ENCODE measurements around the gene THBD. TPM values are rescaled to one million over a fixed set of nuclear protein-coding genes. Genes with fewer than 3 reads are reported as not detected.

The THBD gene
- total RNA-seq, 1 donor from 2014 or later: 11.8 TPM

GRCh38 chr20:23085436-23086055, 36.1 kb upstream of the THBD start:
- ATAC-seq (ENCODE audit: poor library complexity): no peak
- peak; percentile 51 for DNase-seq
- intact Hi-C loops (cut with DNase I): no loop called here

- ATAC-seq (ENCODE audit: poor library complexity) (peak; percentile 10), DNase-seq (peak; percentile 55)
- intact Hi-C loops (cut with DNase I): no loop called here
Observed at GRCh38 chr20:23084845-23085365, 35.4 kb upstream of the THBD start.

GRCh38 chr20:23084282-23084844, 34.9 kb upstream of the THBD start:
- DNase-seq: no peak
- no peak for ATAC-seq (ENCODE audit: poor library complexity)
- intact Hi-C loops (cut with DNase I): no loop called here

- ATAC-seq (ENCODE audit: poor library complexity) (no peak), DNase-seq (no peak)
- intact Hi-C loops (cut with DNase I): no loop called here
Observed at GRCh38 chr20:23083553-23084220, 34.2 kb upstream of the THBD start.

- intact Hi-C loops (cut with DNase I): no loop called here
- DNase-seq (peak; percentile 60), ATAC-seq (ENCODE audit: poor library complexity) (peak; percentile 28)
Observed at GRCh38 chr20:23082846-23083552, 33.5 kb upstream of the THBD start.

GRCh38 chr20:23081263-23081819, 31.9 kb upstream of the THBD start:
- ATAC-seq (ENCODE audit: poor library complexity): no peak
- intact Hi-C loops (cut with DNase I): no loop called here
- DNase-seq: no peak

GRCh38 chr20:23080521-23080920, 31.0 kb upstream of the THBD start:
- intact Hi-C loops (cut with DNase I): no loop called here
- ATAC-seq (ENCODE audit: poor library complexity) (no peak), DNase-seq (no peak)

GRCh38 chr20:23079926-23080325, 30.5 kb upstream of the THBD start:
- no peak for ATAC-seq (ENCODE audit: poor library complexity)
- no peak for DNase-seq
- intact Hi-C loops (cut with DNase I): no loop called here

GRCh38 chr20:23079016-23079351, 29.5 kb upstream of the THBD start:
- intact Hi-C loops (cut with DNase I): no loop called here
- DNase-seq: no peak
- no peak for ATAC-seq (ENCODE audit: poor library complexity)

GRCh38 chr20:23078351-23079015, 29.0 kb upstream of the THBD start:
- intact Hi-C loops (cut with DNase I): no loop called here
- ATAC-seq (ENCODE audit: poor library complexity) (peak; percentile 47), DNase-seq (no peak)

GRCh38 chr20:23077277-23077676, 27.8 kb upstream of the THBD start:
- DNase-seq: no peak
- intact Hi-C loops (cut with DNase I): no loop called here
- no peak for ATAC-seq (ENCODE audit: poor library complexity)

- no peak for ATAC-seq (ENCODE audit: poor library complexity)
- intact Hi-C loops (cut with DNase I): no loop called here
- DNase-seq: no peak
Observed at GRCh38 chr20:23074052-23074451, 24.6 kb upstream of the THBD start.

GRCh38 chr20:23072892-23073586, 23.6 kb upstream of the THBD start:
- intact Hi-C loops (cut with DNase I): no loop called here
- DNase-seq (no peak), ATAC-seq (ENCODE audit: poor library complexity) (no peak)

- no peak for ATAC-seq (ENCODE audit: poor library complexity)
- no peak for DNase-seq
- intact Hi-C loops (cut with DNase I): no loop called here
Observed at GRCh38 chr20:23071996-23072395, 22.5 kb upstream of the THBD start.

- intact Hi-C loops (cut with DNase I): no loop called here
- no peak for DNase-seq
- ATAC-seq (ENCODE audit: poor library complexity): no peak
Observed at GRCh38 chr20:23071398-23071797, 21.9 kb upstream of the THBD start.

- no peak for DNase-seq
- intact Hi-C loops (cut with DNase I): loop anchor here (10.0 kb wide), 1 partner anchor 276 kb away; no protein-coding TSS in a partner anchor
- no peak for ATAC-seq (ENCODE audit: poor library complexity)
Observed at GRCh38 chr20:23069108-23069507, 19.6 kb upstream of the THBD start.

- no peak for DNase-seq
- intact Hi-C loops (cut with DNase I): loop anchor here (10.0 kb wide), 1 partner anchor 277 kb away; no protein-coding TSS in a partner anchor
- ATAC-seq (ENCODE audit: poor library complexity): no peak
Observed at GRCh38 chr20:23068283-23068682, 18.8 kb upstream of the THBD start.

- intact Hi-C loops (cut with DNase I): loop anchor here (10.0 kb wide), 1 partner anchor 278 kb away; no protein-coding TSS in a partner anchor
- DNase-seq (no peak), ATAC-seq (ENCODE audit: poor library complexity) (no peak)
Observed at GRCh38 chr20:23066772-23067171, 17.3 kb upstream of the THBD start.
